Body of pancreas (tissue), 4 donors: ENCODE results near the gene NCR3LG1.

Experiments
- CTCF ChIP-seq, 7 experiments: fragments of 450-650 bp in 4 of 7; fragments of 200-600 bp in 3 of 7; sonication (generic) in 3 of 7; IDR thresholded peaks; one replicate each; pipeline ENCODE4 v1.5.1; 2016 to 2019; ENCODE audit warnings: antibody characterized with exemption in 7 of 7
- POLR2A ChIP-seq, 3 donors: fragments of 450-650 bp; IDR thresholded peaks; one replicate each; pipeline ENCODE4 v1.6.1; 2016; ENCODE audit warnings: antibody characterized with exemption in 3 of 3, mild to moderate bottlenecking in 2 of 3

GRCh38 chr11:17369094-17369493 is 17.5 kb downstream of the NCR3LG1 start:
- TF ChIP-seq CTCF (IDR thresholded peaks at IDR 0.05) = no peak
- no peak for TF ChIP-seq POLR2A (IDR thresholded peaks at IDR 0.05)
